SKM-1 treated with dmso at 0.1 percent for 144 hours (cell line): ENCODE results near the gene RTEL1.
"Not testable (repeated sequence)": the region's sequence is repeated elsewhere in the genome, so short reads cannot be mapped to it uniquely, and the experiment has no call there.

Source experiments
- DNase-seq: peaks from one replicate; lab custom pipeline; 2025; ENCODE audit not compliant: unreplicated experiment; lab: John Stamatoyannopoulos, UW

Gene RTEL1

GRCh38 chr20:63667858-63668257, 9.7 kb downstream of the RTEL1 start:
- DNase-seq = no peak

DNA sequence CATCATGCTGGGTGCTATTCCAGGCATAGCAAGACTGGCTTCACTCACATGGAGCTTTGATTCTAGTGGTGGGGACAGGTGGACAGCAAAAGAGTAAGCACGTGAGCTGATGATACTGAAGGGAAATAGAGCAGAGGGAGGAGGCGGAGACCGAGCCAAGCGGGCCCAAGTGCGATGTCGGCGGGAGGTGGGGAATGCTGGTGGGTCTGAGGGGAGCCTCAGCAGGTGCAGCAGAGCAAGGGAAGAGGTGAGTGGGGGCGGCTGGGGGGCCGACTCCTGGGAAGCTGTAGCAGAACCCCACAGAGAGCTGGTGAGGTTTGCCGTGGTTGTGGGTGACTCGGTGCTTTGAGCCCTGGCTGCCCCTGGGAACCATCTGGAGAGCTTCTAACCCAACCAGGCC, 10.2 kb downstream of the RTEL1 start:
- DNase-seq = no peak

DNA sequence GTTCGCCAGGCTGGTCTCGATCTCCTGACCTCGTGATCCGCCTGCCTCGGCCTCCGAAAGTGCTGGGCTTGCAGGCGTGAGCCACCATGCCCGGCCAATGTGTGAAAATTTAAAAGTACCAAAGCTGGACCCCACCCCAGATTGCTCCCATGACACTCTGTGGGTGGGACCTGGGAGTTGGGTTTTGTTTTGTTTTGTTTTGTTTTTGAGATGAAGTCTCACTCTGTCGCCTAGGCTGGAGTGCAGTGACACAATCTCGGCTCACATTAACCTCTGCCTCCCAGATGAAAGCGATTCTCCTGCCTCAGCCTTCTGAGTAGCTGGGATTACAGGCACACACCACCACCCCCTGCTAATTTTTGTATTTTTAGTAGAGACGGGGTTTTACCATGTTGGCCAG, 13.6 kb downstream of the RTEL1 start:
- DNase-seq = not testable (repeated sequence)

DNA sequence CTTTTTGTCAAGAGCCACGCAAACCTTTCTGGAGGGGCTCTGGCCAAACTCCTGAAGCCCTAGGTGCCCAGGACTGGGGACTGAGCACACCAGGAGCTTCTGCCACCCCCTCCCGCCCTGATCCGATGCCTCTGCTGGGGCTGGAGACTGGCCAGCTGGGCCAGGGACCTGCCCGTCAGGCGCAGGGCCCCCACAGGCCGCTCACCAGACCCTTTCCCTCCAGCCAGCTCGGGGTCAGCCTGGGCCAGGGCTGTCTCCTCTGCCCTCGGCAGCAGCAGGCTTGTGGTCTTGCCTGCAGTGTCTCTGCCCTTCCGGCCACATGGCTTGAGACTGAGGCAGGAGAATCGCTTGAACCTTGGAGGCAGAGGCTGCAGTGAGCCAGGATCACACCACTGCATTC, 14.6 kb downstream of the RTEL1 start:
- DNase-seq = no peak

DNA sequence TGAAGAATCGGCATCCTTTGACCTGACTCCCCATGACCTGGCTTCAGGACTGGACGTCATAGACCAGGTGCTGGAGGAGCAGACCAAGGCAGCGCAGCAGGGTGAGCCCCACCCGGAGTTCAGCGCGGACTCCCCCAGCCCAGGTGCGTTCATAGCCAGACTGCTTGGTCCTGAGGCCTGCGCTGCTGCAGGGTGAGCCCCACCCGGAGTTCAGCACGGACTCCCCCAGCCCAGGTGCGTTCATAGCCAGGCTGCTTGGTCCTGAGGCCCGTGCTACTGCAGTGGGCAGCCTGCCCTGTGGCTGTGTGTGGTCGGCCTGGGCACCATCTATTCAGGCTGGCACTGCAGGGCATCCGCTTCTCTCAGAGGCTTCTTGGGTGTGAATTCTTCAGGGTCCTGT, 15.8 kb downstream of the RTEL1 start:
- DNase-seq = no peak

GRCh38 chr20:63675681-63676368, 17.7 kb downstream of the RTEL1 start:
- DNase-seq = no peak

- DNase-seq = no peak
Observed at GRCh38 chr20:63678071-63678470, 20.0 kb downstream of the RTEL1 start.

DNA sequence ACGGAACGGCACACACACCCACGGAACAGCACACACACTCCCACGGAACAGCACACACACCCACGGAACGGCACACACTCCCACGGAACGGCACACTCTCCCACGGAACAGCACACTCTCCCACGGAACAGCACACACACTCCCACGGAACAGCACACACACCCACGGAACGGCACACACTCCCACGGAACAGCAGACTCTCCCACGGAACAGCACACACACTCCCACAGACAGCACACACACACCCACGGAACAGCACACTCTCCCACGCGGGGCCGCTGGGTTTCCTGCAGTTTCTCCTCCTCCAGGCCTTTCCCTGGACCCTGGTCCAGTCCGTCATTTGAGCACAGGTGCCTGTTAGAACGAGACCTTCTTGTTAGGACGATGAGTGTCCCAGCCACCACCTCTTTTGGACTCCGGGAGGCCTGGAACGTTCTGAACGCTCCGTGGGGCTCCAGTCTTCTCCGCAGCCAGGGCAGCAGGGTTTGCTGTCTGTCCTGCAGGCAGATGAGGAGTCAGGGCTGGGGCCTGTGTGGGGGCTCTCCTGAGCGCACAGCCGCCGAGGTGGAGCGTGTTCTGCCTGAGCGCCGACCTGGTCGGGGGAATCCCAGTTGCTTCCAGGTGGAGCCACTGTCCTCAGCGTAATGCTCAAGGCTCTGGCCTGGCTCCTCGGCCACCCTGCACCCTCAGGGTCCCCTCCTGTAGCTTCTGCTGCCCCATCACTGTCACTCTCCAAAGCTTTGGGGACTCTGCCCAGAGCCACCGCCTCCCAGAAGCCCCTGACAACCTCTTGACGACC, 20.8 kb downstream of the RTEL1 start:
- DNase-seq = no peak

- no peak for DNase-seq
Observed at GRCh38 chr20:63679799-63680305, 21.7 kb downstream of the RTEL1 start.

- DNase-seq = no peak
Observed at GRCh38 chr20:63680427-63680826, 22.3 kb downstream of the RTEL1 start.

DNA sequence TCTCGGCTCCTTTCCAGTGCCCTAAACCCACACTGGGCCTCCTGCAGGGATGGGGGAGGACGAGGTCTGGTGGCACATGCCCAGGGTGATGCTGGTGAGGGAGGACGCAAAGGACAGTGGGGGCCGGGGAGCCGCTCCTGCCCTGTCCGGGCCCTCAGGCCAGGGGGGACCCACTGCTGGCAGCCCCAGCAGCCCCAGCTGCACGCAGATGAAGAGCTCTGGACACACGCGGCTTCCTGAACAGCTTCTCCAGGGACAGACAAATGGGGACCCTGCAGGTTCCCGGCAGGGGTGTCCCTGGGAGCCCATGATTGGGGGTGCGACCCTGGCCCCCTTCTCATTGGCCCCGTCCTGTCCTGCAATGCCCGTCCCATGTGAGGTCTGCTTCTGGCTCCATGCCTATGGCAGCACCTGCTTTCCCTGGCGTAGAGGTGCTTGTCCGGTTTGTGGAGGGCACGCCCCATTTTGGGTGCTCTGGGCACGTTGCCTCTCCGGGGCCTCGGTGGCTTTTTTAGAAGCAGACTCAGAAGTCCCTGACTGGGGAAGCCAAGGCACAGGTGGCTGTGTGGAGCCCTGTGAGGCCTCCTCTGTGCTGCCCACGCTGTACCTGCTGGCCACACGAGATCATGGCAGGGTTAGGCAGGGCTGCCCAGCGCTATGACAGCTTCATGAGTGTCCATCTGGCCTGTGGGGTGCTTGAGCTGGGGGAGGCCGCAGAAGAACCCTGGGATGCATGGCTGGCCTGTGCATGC, 22.9 kb downstream of the RTEL1 start:
- DNase-seq = no peak

DNA sequence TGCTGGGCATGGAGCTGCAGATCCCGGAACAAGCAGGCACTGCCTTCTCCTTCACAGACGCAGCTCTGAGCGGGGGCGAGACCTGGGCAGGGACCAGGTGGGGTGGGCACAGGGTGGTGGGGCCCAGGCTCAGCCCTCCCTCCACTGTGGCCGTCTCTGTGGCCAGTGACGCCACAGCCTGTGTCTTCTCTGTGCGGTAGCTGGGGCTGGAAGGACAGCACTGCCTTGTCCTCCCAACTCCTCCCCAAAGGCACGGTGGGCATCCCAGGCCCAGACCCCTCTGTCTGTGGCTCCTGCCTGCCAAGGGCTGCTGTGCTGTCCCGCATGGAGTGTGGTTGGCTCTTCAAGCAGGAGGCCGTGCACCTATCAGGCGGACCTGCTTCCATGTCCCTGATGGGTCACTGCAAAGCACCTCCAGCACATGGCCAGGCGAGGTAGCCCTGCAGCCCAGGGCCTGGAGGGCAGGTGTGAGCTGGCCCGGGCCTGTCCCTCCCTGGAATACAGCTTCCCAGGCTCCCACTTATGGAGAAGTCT, 23.6 kb downstream of the RTEL1 start:
- no peak for DNase-seq

- DNase-seq = peak; percentile 19
Observed at GRCh38 chr20:63682384-63683139, 24.4 kb downstream of the RTEL1 start.

GRCh38 chr20:63685269-63686026, 27.3 kb downstream of the RTEL1 start:
- DNase-seq = no peak

DNA sequence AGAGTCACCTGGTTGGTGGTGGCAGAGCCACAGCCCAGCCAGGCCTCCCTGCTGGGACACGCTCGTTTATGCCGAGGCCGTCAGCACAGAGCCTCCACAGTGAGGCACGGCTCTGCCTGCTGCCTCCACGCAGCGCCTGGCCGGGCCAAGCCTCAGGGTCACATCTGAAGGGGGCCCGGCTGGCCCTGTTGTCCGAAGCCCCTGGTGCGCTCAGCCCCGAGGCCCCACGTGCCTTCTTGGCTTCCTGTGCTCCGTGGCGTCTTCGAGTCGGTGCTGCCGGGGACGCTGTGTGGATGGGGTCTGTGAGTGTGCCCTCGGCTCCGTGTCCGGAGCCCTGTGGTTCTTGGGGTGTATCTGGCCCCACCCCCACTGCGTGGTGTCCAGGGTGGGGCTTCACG, 28.0 kb downstream of the RTEL1 start:
- DNase-seq = no peak

- no peak for DNase-seq
Observed at GRCh38 chr20:63686492-63687321, 28.6 kb downstream of the RTEL1 start.

- no peak for DNase-seq
Observed at GRCh38 chr20:63687419-63688178, 29.5 kb downstream of the RTEL1 start.
